Measurements from ENCODE around the gene MKKS.

Gene MKKS

DNA sequence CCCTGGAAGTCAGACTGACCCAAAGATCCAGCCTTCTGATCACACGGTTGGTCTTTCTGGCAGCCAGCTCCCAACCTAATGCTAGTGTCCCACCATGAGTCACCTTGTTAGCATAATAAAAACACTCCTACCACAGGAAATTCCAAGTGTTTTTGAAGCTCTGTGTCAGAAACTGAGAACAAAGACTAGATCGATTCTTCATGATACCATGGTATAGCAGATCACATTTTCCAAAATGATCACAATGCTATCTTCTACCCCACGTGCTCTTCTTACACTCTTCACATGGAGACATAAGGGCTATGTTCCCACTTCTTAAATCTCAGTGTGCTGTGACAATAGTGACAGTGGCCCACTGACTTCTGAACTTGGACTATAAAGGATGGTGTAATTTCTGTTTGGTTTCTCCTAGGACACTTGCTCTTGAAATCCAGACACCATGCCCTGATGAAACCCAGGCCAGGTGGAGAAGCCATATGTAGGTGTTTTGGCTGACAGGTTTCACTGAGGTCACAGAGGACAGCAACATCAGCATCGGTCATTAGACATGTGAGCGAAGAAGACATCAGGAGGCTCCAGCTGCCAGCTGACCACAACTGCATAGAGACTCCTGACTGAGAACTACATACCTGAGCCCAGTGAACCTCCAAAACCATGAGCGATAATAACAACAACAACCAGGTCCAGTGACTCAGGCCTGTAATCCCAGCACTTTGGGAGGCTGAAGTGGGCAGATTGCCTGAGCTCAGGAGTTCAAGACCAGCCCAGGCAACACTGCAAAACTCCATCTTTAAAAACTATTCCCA, 57.5 kb downstream of the MKKS start:
- no peak for TF ChIP-seq GATA3 (IDR thresholded peaks at IDR 0.05; ENCODE audit: low read depth, low read length)
- no peak for TF ChIP-seq GATA2 (IDR thresholded peaks at IDR 0.05; ENCODE audit: low read depth, low read length)

DNA sequence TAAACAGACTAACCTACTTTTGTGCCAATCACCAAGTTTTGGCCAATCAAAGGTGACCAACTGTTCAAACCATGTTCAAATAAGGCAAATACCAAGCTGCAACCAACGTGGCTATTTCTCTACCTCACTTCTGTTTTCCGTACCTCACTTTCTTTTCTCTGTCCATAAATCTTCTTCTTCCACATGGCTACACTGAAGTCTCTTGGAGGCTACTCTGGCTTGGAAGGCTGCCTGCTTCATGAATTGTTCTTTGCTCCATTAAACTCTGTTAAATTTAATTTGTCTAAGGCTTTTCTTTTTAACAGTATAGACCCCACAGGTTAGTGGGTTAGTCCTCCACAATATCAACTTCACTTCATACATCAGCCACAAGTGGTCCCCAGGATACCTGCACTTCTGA, 58.8 kb downstream of the MKKS start:
- no peak for TF ChIP-seq GATA2 (IDR thresholded peaks at IDR 0.05; ENCODE audit: low read depth, low read length)
- TF ChIP-seq GATA3 (IDR thresholded peaks at IDR 0.05; ENCODE audit: low read depth, low read length), result no peak

DNA sequence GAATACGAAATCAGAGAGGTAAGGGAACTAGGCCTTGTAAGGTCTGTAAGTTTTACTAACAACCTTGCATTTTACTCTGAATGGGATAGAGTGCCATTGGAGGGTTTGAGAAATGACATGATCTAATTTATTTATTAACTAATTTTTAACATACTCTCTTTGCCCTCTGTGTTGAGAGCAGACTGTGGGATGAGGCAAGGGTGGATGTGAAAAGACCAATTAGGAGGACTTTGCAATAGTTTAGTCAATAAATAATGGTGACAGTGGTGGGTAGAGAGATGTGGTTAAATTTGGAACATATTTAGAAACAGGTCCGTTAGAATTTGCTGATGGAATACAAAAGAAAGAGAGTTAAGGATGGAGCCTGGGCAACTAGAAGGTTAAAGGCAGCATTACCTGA, 60.0 kb downstream of the MKKS start:
- TF ChIP-seq GATA2 (IDR thresholded peaks at IDR 0.05; ENCODE audit: low read depth, low read length), result no peak
- no peak for TF ChIP-seq GATA3 (IDR thresholded peaks at IDR 0.05; ENCODE audit: low read depth, low read length)

DNA sequence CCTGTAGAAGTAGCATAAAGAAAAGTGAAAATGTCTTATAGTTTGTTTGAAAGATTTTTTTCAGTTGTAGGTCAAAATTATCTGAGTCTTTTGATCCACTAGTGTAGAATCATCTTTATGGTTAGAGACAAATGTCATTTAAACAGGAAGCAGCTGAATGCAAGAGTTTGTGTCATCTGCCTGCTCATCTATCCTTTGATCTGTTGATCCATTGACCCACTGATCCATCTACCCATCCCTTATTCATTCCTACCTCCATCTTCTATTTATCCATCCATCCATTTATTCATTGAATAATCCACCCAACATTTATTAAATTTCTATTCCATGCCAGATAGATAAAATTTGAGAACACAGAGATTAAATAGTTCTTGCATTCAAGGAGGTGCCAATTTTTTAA, 62.6 kb downstream of the MKKS start:
- TF ChIP-seq GATA3 (IDR thresholded peaks at IDR 0.05; ENCODE audit: low read depth, low read length), result no peak
- TF ChIP-seq GATA2 (IDR thresholded peaks at IDR 0.05; ENCODE audit: low read depth, low read length), result no peak

DNA sequence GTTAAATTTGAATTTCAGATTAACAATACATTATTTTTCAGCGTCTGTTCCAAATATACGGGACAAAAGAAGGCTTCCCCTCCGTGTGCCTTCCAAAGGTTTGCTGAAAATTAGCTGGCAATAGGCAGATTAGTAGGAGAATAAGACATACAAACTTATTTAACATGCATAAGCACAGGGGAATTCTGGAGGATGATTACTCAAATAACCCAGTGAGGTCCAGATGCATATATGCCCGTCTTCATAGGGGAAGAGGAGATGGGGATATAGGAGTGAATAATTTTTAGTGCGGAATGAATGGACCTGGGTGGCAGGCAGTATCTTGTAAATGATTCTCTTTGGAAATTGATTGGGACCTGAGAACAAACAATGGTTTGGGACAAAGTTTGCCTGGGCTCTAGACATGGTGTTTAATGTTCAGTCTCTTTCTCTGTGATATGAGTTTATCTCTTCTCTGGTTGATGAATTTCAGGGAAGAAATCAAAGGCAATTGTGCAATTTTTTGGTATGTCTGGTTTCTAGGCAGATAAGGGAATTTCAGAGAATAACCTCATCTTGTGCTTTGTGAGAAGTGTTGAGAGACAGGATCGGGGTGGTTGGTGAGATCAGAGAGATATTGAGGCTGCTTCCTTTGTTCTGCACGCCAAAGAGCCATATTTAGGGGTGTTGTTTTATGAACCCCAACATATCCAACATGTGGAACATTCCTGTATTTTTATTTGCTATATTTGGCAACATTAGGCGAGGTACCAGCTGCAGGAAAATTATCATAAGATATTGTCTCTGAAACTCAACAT, 63.7 kb downstream of the MKKS start:
- TF ChIP-seq GATA3 (IDR thresholded peaks at IDR 0.05; ENCODE audit: low read depth, low read length) (no peak), GATA2 (IDR thresholded peaks at IDR 0.05; ENCODE audit: low read depth, low read length) (no peak; the same call in 1 of the 2 replicates)

DNA sequence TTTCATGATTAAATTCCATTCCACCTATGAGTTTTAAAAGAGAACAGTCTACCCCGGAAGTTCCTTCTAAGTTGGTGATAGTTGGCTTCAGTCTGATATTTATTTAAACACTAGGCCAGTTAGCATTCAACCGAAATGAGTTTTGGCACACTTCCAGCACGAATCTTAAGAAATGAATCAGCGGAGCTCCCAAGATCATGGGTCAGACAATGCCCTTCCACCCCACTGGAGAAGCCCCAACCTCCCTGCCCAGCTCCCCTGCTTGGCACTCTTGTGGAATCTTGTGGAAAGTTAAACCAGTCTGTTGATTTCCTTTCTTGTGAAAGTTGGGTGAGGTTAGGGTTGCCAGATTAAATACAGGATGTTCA, 64.3 kb downstream of the MKKS start:
- TF ChIP-seq GATA3 (IDR thresholded peaks at IDR 0.05; ENCODE audit: low read depth, low read length) (no peak), GATA2 (IDR thresholded peaks at IDR 0.05; ENCODE audit: low read depth, low read length) (no peak)

GRCh38 chr20:10368702-10369041, 65.3 kb downstream of the MKKS start:
- no peak for TF ChIP-seq GATA2 (IDR thresholded peaks at IDR 0.05; ENCODE audit: low read depth, low read length)
- TF ChIP-seq GATA3 (IDR thresholded peaks at IDR 0.05; ENCODE audit: low read depth, low read length), result no peak

DNA sequence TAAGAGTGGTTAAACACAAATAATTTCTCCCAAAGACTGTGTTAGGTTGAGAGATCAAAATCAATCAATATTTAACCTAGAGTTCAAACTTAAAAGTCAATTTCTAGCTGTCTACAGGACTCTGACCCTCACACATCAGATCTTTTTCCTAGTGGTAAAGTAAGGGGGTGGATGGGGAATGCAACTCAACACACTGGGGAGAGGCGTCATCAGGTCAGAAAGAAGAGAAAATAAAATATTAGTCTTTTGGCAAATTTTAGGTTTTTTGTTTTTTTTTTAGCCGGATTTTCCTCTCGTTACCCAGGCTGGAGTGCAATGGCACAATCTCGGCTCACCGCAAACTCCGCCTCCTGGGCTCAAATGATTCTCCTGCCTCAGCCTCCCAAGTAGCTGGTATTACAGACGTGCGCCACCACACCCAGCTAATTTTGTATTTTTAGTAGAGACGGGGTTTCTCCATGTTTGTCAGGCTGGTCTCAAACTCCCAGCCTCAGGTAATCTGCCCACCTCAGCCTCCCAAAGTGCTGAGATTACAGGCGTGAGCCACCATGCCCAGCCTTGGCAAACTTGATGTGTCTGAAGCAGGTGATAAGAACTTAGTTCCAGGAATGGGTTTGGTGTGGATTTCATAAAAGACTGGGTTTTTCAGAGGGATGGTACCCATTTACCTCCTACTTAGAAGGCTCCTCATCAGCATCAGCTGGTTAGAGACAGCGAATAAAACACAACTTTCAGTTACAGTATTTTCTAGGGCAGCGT, 65.9 kb downstream of the MKKS start:
- TF ChIP-seq GATA2 (IDR thresholded peaks at IDR 0.05; ENCODE audit: low read depth, low read length), result no peak
- no peak for TF ChIP-seq GATA3 (IDR thresholded peaks at IDR 0.05; ENCODE audit: low read depth, low read length)

- no peak for TF ChIP-seq GATA2 (IDR thresholded peaks at IDR 0.05; ENCODE audit: low read depth, low read length)
- no peak for TF ChIP-seq GATA3 (IDR thresholded peaks at IDR 0.05; ENCODE audit: low read depth, low read length)
These were observed 66.4 kb downstream of the MKKS start for GRCh38 chr20:10367693-10367942.

DNA sequence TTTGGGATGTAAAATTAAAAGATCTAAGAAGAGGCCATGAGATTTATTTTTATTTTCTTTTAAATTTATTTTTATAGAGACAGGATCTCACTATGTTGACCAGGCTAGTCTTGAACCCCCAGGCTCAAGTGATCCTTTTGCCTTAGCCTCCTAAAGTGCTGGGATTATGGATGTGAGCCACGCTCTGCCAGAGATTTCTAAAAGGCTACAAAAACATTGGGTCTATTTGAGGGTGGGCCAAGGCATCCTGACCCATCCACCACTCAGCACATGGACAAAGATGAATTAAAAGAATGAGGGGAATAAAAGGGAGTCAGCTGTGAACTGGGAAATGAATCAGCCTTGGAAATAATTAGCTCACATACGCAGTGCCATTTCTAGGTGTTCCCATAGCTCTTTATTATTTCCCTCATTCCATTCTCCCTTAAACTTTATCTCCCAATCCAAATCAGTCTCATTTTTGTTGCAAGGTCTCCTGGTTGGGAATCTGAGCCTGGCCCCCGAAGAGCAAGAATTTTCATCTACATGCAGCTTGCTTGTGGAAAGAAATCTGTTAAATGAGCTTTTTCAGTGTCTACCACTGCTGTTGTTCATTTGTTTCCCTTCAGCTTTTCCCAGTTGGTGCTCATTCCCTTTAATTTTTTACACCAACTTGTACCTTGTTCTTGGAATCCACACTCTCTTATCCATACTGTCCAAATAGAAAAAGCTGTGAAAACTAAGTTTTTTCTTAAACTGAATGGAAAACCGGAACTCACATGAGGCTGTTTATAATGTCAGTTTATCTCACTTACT, 66.9 kb downstream of the MKKS start:
- no peak for TF ChIP-seq GATA3 (IDR thresholded peaks at IDR 0.05; ENCODE audit: low read depth, low read length)
- TF ChIP-seq GATA2 (IDR thresholded peaks at IDR 0.05; ENCODE audit: low read depth, low read length), result no peak

- no peak for TF ChIP-seq GATA2 (IDR thresholded peaks at IDR 0.05; ENCODE audit: low read depth, low read length)
- no peak for TF ChIP-seq GATA3 (IDR thresholded peaks at IDR 0.05; ENCODE audit: low read depth, low read length)
These were observed 71.3 kb downstream of the MKKS start for GRCh38 chr20:10362674-10363073.

- TF ChIP-seq GATA2 (IDR thresholded peaks at IDR 0.05; ENCODE audit: low read depth, low read length), result no peak
- TF ChIP-seq GATA3 (IDR thresholded peaks at IDR 0.05; ENCODE audit: low read depth, low read length), result no peak
These were observed 73.1 kb downstream of the MKKS start for GRCh38 chr20:10360878-10361277.

DNA sequence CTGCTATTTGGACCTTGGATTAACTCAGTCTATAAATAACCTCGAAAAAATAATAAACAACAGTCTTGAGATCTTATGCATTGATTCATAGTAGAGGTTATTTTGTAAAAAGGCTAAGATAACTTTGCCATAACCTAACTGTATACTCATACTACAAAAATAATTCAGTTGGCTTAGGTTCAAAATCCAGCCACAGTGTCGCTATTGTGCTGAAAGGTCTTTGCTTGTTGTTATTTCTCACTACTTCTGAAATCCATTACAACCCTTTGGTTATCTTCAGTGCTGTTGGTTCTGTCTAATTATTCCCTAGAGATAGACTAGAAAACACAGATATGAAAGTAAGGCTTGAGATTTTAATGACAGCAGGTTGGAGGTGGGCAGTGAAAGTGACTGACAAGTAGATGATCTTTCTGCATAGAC, 74.4 kb downstream of the MKKS start:
- TF ChIP-seq GATA2 (IDR thresholded peaks at IDR 0.05; ENCODE audit: low read depth, low read length) (no peak), GATA3 (IDR thresholded peaks at IDR 0.05; ENCODE audit: low read depth, low read length) (no peak)

GRCh38 chr20:10357974-10358373, 76.0 kb downstream of the MKKS start:
- TF ChIP-seq GATA3 (IDR thresholded peaks at IDR 0.05; ENCODE audit: low read depth, low read length), result no peak
- TF ChIP-seq GATA2 (IDR thresholded peaks at IDR 0.05; ENCODE audit: low read depth, low read length), result no peak

Data from SH-SY5Y (cell line).